Vagina (tissue), 2 donors: ENCODE results near the gene CUBN. TPM values are rescaled to one million over a fixed set of nuclear protein-coding genes. Genes with fewer than 3 reads are reported as not detected.

ENCODE experiments used
- DNase-seq, 2 donors: peaks; one replicate each; pipeline ENCODE4 v3.0.0-alpha.2; 2017; ENCODE audit errors: extremely low spot score in 2 of 2
- H3K27ac ChIP-seq: fragments of 200-600 bp; sonication (generic); one replicate; pipeline ENCODE4 v1.5.1; 2019
- H3K27me3 ChIP-seq: fragments of 200-600 bp; sonication (generic); one replicate; pipeline ENCODE4 v1.5.1; 2019
- H3K36me3 ChIP-seq, 2 donors: fragments of 200-600 bp; sonication (generic); one replicate each; pipeline ENCODE4 v1.5.1; 2017 to 2019
- H3K4me1 ChIP-seq: fragments of 200-600 bp; sonication (generic); one replicate; pipeline ENCODE4 v1.5.1; 2019
- H3K4me3 ChIP-seq, 2 donors: fragments of 200-600 bp; sonication (generic); 1 replicate in 1 of 2; 2 replicates in 1 of 2; pipeline ENCODE4 v1.5.1; 2016 to 2019
- H3K9me3 ChIP-seq: fragments of 200-600 bp; sonication (generic); one replicate; pipeline ENCODE4 v1.5.1; 2019
- CTCF ChIP-seq, 3 experiments: fragments of 450-650 bp in 2 of 3; fragments of 200-600 bp in 1 of 3; sonication (generic) in 1 of 3; IDR thresholded peaks; one replicate each; pipeline ENCODE4 v1.5.1; 2017 to 2019; ENCODE audit warnings: antibody characterized with exemption in 3 of 3, mild to moderate bottlenecking in 2 of 3, moderate library complexity in 2 of 3
- POLR2A ChIP-seq, 2 donors: fragments of 450-650 bp; IDR thresholded peaks; one replicate each; pipeline ENCODE4 v1.6.1; 2017; ENCODE audit warnings: antibody characterized with exemption in 2 of 2, mild to moderate bottlenecking in 2 of 2, moderate library complexity in 2 of 2
- POLR2AphosphoS5 ChIP-seq, 2 donors: sonication (generic); formaldehyde crosslinking; IDR thresholded peaks; one replicate each; pipeline ENCODE4 v1.9.0; 2017; ENCODE audit warnings: antibody characterized with exemption in 2 of 2, mild to moderate bottlenecking in 2 of 2, low read depth in 1 of 2; ENCODE audit not compliant: insufficient read depth in 1 of 2
- intact Hi-C: fragments of 100-400 bp; cut with DNase I; formaldehyde crosslinking; loops from one replicate; pipeline ENCODE4 v1.15.1; 2023
- total RNA-seq: library from RNA; depleted of rRNA; stranded (reverse); fragments of >200 nt; gene quantifications from one replicate; pipeline ENCODE4 v1.2.3, GENCODE V29; 2016

Gene CUBN
- total RNA-seq, 1 donor from 2014 or later, result 4.4 TPM

GRCh38 chr10:16886031-16886430 is 243.6 kb downstream of the CUBN start:
- Histone ChIP-seq H3K27ac (no peak overlapping the region), H3K27me3 (no peaks in the 10 kb centered on the region), H3K9me3 (no peaks in the 10 kb centered on the region), H3K4me3 (no peak overlapping the region), H3K36me3 (no peaks in the 10 kb centered on the region), H3K4me1 (no peaks in the 10 kb centered on the region)
- intact Hi-C loops, result no loop called here
- no peak for TF ChIP-seq POLR2A (IDR thresholded peaks at IDR 0.05)
- TF ChIP-seq POLR2AphosphoS5 (IDR thresholded peaks at IDR 0.05; ENCODE audit: insufficient read depth in 1 of 2, low read depth in 1 of 2), result no peak
- TF ChIP-seq CTCF (IDR thresholded peaks at IDR 0.05), result no peak
- DNase-seq, result no peak

- no peak for TF ChIP-seq CTCF (IDR thresholded peaks at IDR 0.05)
- TF ChIP-seq POLR2A (IDR thresholded peaks at IDR 0.05), result no peak
- no peak for TF ChIP-seq POLR2AphosphoS5 (IDR thresholded peaks at IDR 0.05; ENCODE audit: insufficient read depth in 1 of 2, low read depth in 1 of 2)
- Histone ChIP-seq H3K4me3 (no peak overlapping the region), H3K9me3 (no peaks in the 10 kb centered on the region), H3K27ac (no peak overlapping the region), H3K36me3 (no peaks in the 10 kb centered on the region), H3K4me1 (no peaks in the 10 kb centered on the region), H3K27me3 (no peaks in the 10 kb centered on the region)
- DNase-seq, result no peak
- intact Hi-C loops, result no loop called here
Observed at GRCh38 chr10:16884497-16884896, 245.1 kb downstream of the CUBN start.

GRCh38 chr10:16883084-16883483 is 246.5 kb downstream of the CUBN start:
- no peaks in the 10 kb centered on the region for H3K36me3 ChIP-seq
- no peak for DNase-seq
- H3K9me3 ChIP-seq, result no peaks in the 10 kb centered on the region
- TF ChIP-seq POLR2A (IDR thresholded peaks at IDR 0.05) (no peak), POLR2AphosphoS5 (IDR thresholded peaks at IDR 0.05; ENCODE audit: insufficient read depth in 1 of 2, low read depth in 1 of 2) (no peak), CTCF (IDR thresholded peaks at IDR 0.05) (no peak)
- intact Hi-C loops, result no loop called here
- no peaks in the 10 kb centered on the region for H3K27me3 ChIP-seq
- no peak overlapping the region for H3K4me3 ChIP-seq
- H3K4me1 ChIP-seq, result no peaks in the 10 kb centered on the region
- no peak overlapping the region for H3K27ac ChIP-seq

GRCh38 chr10:16870331-16870730 is 259.3 kb downstream of the CUBN start:
- no peak overlapping the region for H3K27ac ChIP-seq
- DNase-seq, result no peak
- TF ChIP-seq POLR2A (IDR thresholded peaks at IDR 0.05) (no peak), CTCF (IDR thresholded peaks at IDR 0.05) (no peak), POLR2AphosphoS5 (IDR thresholded peaks at IDR 0.05; ENCODE audit: insufficient read depth in 1 of 2, low read depth in 1 of 2) (no peak)
- no peaks in the 10 kb centered on the region for H3K9me3 ChIP-seq
- no peaks in the 10 kb centered on the region for H3K27me3 ChIP-seq
- H3K4me1 ChIP-seq, result no peaks in the 10 kb centered on the region
- H3K4me3 ChIP-seq, result no peak overlapping the region
- no peaks in the 10 kb centered on the region for H3K36me3 ChIP-seq
- intact Hi-C loops, result no loop called here

- Histone ChIP-seq H3K4me1 (no peaks in the 10 kb centered on the region), H3K4me3 (no peak overlapping the region), H3K9me3 (no peaks in the 10 kb centered on the region), H3K27ac (no peak overlapping the region), H3K27me3 (no peaks in the 10 kb centered on the region), H3K36me3 (no peaks in the 10 kb centered on the region)
- DNase-seq, result no peak
- intact Hi-C loops, result no loop called here
- TF ChIP-seq POLR2AphosphoS5 (IDR thresholded peaks at IDR 0.05; ENCODE audit: insufficient read depth in 1 of 2, low read depth in 1 of 2) (no peak), POLR2A (IDR thresholded peaks at IDR 0.05) (no peak)
Observed at GRCh38 chr10:16867990-16868389, 261.6 kb downstream of the CUBN start.
